ENCODE measurements around the gene FBXO3.
"Not testable (repeated sequence)": the region's sequence is repeated elsewhere in the genome, so short reads cannot be mapped to it uniquely, and the experiment has no call there.

FBXO3 gene

DNA sequence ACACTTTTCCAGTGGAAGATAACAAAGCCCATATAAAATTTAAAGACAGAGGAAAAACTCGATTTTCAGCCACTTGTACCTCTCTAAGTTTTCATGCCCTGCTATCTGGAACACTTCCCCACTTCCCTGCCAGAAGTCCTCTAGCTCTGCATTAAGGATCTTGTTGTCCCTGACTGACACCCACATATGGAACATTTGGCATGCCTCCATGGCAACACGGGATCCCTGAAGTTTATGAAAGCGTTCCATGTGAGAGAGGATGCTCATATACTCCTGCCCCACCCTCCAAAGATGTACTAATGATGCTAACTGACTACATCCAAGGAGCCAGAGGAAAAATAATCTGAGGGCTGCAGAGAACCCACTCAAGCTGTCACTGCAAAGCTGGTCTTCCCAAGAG lies 64.9 kb downstream of the FBXO3 start:
- H3K4me3 ChIP-seq (ENCODE audit: low read depth, low read length): no peak overlapping the region
- TF ChIP-seq, protein P1, sequence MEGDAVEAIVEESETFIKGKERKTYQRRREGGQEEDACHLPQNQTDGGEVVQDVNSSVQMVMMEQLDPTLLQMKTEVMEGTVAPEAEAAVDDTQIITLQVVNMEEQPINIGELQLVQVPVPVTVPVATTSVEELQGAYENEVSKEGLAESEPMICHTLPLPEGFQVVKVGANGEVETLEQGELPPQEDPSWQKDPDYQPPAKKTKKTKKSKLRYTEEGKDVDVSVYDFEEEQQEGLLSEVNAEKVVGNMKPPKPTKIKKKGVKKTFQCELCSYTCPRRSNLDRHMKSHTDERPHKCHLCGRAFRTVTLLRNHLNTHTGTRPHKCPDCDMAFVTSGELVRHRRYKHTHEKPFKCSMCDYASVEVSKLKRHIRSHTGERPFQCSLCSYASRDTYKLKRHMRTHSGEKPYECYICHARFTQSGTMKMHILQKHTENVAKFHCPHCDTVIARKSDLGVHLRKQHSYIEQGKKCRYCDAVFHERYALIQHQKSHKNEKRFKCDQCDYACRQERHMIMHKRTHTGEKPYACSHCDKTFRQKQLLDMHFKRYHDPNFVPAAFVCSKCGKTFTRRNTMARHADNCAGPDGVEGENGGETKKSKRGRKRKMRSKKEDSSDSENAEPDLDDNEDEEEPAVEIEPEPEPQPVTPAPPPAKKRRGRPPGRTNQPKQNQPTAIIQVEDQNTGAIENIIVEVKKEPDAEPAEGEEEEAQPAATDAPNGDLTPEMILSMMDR (IDR thresholded peaks at IDR 0.05; ENCODE audit: insufficient read depth, low read depth, low read length, missing control alignments): no peak
- DNase-seq (ENCODE audit: low read depth): no peak

- DNase-seq (ENCODE audit: low read depth): no peak
- no peak overlapping the region for H3K4me3 ChIP-seq (ENCODE audit: low read depth, low read length)
- TF ChIP-seq, protein P1 (IDR thresholded peaks at IDR 0.05; ENCODE audit: insufficient read depth, low read depth, low read length, missing control alignments): no peak
These were observed 65.3 kb downstream of the FBXO3 start for GRCh38 chr11:33708985-33709384.

DNA sequence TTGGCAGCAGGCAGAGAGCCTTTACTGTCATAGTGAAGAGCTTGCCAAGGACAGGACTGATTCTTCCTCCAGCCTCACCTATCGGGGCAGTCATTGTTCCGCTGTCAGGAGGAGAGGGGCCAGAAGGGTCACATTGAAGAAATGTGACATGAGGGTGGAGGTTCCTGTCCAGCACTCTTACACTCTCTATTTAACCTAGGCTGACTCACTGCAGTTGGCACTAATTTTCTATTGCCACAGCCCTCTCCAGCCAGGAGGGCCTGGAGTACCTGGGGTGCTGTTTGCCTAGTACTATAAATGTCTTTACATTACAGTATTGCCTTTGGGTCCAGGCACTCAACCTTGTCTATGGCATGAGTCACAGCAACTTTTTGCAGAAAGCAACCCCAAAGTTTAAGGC lies 66.5 kb downstream of the FBXO3 start:
- DNase-seq (ENCODE audit: low read depth); H3K4me3 ChIP-seq (ENCODE audit: low read depth, low read length): not testable (repeated sequence)

GRCh38 chr11:33706966-33707365 lies 67.4 kb downstream of the FBXO3 start:
- DNase-seq (ENCODE audit: low read depth): no peak
- TF ChIP-seq, protein P1 (IDR thresholded peaks at IDR 0.05; ENCODE audit: insufficient read depth, low read depth, low read length, missing control alignments): no peak

GRCh38 chr11:33706546-33706945 lies 67.8 kb downstream of the FBXO3 start:
- no peak overlapping the region for H3K4me3 ChIP-seq (ENCODE audit: low read depth, low read length)
- TF ChIP-seq, protein P1 (IDR thresholded peaks at IDR 0.05; ENCODE audit: insufficient read depth, low read depth, low read length, missing control alignments): no peak
- DNase-seq (ENCODE audit: low read depth): no peak

More at GRCh38 chr11:33706966-33707365, 67.4 kb downstream of the FBXO3 start:
- no peak overlapping the region for H3K4me3 ChIP-seq (ENCODE audit: low read depth, low read length)

GRCh38 chr11:33704240-33705002 lies 69.9 kb downstream of the FBXO3 start:
- TF ChIP-seq, protein P1 (IDR thresholded peaks at IDR 0.05; ENCODE audit: insufficient read depth, low read depth, low read length, missing control alignments): no peak
- DNase-seq (ENCODE audit: low read depth): no peak
- H3K4me3 ChIP-seq (ENCODE audit: low read depth, low read length): no peak overlapping the region

DNA sequence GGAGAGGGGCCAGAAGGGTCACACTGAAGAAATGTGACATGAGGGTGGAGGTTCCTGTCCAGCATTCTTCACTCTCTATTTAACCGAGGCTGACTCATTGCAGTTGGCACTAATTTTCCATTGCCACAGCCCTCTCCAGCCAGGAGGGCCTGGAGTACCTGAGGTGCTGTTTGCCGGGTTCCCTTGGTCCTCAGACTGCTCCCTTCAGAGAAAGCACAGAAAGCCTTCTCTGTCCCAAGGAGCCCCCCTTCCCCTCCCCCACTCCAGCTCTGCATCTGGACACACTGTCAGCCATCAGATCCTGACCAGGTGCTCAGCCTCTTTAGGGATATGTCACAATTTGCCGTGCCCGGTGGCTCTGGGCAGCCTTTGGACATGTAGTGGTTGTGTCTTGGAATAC lies 70.5 kb downstream of the FBXO3 start:
- TF ChIP-seq, protein P1 (IDR thresholded peaks at IDR 0.05; ENCODE audit: insufficient read depth, low read depth, low read length, missing control alignments): no peak
- no peak overlapping the region for H3K4me3 ChIP-seq (ENCODE audit: low read depth, low read length)
- DNase-seq (ENCODE audit: low read depth): no peak
